ENCODE measurements around the gene HSPB9.

The HSPB9 gene

DNA sequence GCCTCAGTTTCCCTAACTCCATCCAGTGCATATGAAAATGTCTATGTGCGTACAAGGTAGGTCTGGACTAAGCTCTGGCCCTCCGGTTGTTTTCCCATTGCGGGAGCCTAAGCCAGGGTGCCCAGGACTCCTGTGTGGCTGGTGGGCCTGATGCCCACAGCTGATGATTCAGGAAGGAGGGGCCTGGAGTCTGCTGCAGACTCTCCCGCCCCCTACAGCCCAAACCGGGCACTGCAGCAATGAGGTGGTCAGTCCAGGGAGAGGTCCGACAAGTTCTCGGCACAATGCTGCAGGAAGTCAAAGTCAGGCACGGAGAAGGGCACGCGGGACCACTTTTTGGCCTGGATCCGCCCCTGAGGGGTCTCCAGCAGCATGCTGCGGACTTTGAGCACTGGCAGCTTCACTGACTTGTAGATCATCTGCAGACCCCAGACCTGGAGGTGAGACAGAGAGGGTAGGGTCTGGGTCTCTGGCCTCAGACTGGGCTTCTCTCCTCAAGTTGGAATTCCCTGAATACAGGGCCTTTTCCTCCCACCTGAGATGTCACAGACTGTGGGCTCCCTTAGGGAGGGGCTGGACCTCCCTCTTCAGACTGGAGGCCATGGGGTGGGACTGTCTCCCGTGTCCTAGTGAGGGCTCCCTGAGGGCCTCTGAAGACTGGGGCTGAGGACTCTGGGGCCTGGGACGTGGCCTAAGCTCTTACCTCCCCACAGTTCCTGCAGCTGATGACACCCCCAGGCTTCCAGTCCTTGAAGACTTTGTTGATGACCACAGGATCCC is 20.9 kb upstream of the HSPB9 start:
- DNase-seq: peak; percentile 79 to 91 (median 84)

DNA sequence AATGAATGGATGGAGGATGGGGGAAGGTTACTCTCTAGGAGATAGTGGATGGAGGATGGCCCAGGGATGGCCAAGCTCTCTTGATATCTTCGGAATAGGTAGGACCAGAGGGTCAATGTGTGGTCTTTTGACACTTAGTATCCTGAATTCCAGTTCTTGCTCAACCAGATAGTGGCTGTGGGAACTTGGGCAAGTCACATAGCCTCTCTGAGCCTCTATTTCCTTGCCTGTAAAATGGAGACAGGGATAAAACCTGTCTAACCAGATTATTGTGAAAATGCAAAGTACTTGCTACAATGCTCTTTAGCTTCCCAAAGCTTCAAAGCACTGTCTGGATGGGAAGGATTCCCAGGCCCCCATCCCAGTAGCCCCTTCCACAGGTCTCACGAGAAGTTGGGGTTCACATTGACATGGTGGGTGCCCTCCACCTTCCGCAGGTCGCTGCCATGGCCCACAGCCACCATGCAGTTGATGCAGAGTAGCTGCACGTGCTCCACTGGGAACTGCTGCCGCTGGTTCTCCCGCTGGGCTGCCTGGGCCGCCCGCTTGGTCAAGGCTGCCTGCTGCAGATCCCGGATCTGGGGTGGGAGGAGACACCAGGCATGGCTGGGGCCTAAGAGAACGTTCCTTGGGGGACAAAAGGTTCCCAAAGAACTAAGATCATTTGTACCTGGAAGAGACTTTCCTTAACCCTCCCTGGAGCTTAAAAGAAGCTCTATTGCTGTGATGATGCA is 19.2 kb upstream of the HSPB9 start:
- no peak for DNase-seq

DNA sequence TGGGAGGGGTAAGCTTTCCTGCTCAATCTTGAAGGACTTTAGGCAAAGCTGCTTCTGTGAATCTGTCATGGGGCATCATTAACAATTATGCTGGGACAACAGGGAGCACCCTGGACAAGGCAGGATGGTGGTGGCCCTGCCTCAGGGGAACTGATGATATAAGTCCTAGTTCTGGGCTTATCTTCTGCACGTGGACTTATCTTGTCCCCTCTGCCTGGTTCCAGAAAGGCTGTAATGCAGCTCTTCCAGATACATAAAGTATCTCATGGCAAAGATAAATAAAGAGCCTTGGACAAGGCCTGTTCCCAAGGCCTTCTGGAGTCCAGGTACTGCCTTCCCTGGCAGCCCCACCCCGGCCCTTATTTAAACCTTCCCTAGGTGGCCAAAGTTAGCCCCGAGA is 18.3 kb upstream of the HSPB9 start:
- DNase-seq: no peak

DNA sequence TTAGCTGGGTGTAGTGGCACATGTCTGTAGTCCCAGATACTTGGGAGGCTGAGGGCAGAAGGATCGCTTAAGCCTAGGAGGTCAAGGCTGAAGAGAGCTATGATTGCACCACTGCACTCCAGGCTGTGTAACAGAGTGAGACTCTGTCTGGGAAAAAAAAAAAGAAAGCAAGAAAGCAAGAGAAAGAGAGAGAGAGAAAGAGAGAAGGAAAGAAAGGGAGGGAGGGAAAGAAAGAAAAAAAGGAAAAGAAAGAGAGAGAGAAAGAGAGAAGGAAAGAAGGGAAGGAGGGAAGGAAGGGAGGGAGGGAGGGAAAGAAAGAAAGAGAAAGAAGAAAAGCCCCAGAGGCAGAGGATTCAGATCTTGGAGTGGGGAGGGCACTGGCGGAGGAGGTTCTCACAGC is 16.6 kb upstream of the HSPB9 start:
- no peak for DNase-seq

DNA sequence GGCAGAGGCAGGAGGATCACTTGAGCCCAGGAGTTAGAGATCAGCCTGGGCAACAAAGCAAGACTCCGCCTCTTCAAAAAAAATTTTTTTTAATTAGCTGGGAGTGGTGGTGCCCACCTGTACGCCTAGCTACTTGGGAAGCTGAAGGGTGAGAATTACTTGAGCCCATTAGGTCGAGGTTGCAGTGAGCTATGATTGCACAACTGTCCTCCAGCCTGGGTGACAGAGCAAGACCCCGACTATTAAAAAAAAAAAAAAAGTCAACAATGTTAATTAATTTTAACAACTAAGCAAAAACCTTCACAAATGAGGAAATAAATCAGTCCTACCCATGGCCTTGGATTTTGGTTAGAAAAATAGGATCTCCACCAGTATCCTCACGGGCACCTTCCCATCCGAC is 15.5 kb upstream of the HSPB9 start:
- DNase-seq: no peak

DNA sequence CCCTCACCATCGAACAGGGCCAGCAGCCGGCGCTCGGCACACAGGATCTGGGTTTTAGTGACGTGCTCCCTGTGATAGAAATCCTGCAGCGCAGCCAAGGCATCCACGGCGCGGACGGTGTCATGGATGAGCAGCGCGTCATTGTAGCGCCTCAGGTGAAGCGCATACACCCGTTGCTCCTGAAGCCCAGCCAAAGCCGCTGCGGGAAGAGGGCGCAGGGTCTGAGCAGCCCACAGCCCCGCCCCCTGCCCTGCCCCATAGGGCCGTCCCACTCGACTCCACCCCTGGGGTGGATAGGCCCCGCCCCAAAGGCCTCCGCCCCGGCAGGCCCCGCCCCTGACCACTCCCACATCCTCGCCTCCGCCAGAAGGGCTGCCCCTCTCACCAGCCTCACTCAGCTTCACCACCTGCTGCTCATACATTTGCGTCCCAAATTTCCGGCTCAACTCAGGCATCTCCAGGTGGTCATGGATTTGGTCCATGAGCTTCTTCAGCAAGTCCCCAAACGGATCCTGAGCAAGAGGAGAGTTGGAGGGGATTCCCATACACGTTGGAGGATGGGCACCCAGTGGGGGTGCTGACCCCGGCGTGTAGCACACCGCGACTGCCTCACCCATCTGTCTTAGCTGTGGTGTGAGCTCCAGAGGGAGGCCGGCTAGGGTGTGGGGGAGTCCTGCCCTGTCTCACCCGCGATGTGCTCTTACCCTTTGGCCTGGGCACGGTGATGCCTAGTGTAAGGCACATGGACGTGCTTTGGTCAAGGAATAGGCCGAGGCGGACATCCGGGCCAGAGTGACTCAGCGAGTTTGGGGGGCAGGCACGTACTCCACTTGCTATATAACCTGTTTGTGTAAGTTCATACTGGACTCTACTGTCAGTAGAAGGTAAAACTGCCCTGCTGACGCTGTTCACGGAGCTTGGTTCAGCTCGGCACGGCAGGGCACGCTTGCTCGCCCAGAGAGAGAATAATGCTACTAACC is 14.7 kb upstream of the HSPB9 start:
- peak; percentile 83 to 93 (median 87) for DNase-seq

DNA sequence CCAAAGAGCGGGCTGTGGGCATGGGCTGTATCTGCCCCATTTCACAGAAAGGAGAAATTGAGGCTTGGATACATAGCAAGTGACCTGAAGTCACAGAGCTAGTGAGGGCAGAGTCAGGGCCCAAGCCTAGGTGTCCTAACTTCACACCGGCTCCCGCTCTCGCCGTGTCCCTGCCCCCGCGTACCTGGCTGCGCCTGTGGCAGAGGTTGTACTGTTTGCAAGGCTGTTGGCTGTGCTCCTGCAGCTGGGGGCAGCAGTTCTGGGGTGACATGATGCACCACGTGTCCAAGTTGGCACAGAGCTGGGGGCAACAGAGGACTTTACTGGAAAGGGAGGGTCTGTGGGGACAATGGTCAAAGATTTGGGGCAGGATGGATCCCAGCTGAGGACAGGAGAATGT is 13.5 kb upstream of the HSPB9 start:
- no peak for DNase-seq

DNA sequence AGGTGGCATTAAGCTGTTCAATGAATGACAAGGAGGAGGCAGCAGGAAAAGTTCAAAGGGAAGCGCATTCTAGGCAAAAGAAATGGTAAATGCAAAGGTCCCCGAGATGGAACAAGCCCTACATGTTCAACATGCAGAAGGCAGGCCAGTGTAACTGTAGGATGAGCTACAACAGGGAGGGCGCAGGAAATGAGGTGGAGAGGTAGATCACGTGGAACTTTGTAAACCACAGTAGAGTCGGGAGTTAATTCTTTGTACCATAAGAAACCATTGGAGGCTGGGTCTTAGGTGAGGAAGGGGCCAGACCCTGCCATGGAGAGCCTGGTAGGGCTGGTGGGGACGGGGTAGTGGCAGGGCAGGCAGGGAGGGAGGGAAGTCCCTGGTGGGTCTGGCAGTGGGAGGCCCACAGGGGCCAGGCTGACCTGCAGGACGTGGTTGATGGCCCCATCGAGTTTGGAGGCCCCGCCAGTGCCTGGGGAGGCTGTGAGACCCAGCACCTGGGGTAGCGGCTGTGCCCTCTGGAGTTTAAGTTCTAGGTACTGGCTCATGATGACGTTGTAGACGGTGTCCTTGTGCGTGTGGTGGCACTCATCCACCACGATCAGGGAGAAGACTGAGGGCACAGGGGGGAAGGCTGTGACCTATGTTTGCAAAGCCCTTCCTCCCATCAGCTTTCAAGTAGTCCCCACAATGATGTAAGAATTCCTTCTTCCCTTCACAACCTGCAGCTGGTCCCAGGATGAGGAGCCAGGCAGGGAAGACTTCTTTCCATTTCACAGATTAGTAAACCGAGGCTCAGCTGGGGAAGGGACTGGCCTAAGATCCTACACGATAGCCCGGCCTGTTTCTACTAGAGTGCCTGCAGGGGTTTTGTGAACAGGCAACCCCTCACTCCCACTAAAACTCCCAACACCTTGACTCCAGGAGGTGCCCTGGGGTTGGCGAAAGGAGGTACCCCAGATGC is 12.0 kb upstream of the HSPB9 start:
- DNase-seq: no peak

DNA sequence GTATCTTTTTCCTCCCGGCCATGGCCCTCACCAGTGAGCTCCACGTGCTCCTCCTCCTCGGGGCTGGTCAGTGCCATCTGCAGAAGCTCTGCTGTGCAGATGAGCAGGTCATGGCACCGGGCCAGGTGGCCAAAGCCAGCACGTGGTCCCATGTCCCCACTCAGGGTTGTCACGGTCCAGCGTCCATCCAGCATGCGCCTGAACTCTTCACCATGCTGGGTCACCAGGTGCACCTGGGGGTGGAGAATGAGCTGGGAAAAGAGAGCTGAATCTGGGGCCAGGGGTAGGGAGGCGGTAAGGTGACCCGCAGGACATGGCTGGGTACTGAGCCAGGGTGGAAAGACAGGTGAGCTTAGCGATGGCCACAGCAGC is 11.4 kb upstream of the HSPB9 start:
- no peak for DNase-seq

DNA sequence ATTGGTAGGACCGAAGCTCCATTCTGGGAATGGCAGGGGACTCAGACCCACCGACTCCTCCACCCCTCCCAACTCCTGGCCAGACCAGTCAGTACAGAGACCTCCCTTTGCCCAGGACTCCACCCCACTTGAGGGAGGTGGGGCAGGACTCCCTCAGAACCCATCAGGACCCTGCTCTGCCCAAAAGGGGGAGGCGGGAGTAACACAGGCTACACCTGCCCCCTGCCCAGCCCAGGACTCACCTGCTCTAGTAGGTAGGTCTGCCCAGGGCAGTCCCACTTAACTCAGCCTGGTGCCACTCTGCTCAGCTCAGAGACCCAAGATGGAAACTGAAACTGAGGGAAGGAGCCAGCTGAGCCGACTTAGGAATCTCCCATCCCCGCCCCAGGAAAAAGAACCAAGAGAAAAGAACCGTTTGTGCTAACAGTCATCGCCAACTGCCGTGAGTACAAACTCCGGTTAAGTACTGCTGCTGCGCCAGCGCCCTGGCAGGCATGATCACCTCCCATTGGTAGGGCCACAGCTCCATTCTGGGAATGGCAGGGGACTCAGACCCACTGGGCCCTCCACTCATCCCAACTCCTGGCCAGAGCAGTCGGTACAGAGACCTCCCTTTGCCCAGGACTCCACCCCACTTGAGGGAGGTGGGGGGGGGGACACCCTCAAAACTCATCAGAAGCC is 10.6 kb upstream of the HSPB9 start:
- peak; percentile 23 to 55 (median 38) for DNase-seq

DNA sequence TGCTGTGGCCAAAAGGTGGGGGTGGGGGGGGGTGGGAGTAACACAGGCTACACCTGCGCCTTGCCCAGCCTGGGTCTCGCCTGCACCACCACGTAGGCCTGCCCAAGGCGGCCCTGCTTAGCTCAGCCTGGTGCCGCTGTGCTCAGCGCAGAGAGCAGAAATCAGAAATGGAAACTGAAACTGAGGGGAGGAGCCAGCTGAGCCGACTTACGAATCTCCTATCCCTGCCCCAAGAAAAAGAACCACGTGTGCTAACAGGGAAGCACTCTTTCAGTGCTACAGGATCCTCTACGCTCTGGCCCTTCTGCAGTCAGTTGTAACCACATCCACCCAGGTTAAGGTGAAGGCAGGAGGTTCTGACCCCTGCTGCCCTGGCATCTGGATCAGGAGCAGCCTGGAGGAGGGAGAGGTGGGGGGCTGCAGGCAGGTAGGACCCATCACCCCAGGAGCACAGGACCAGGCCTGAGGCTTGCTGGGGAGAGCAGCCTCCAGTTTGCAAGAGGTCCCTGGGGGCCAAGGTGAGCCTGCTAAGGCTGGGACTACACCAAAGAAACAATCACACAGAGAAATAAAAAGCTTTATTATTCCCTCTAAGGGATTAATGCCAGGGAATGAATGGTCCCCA is 9.9 kb upstream of the HSPB9 start, which contains the start of gene DHX58:
DHX58 (minus strand) TSS at position 163 of the 625 bp plus-strand sequence. CDS start 822 bp downstream, outside the sequence.
- peak; percentile 85 to 92 (median 90) for DNase-seq

DNA sequence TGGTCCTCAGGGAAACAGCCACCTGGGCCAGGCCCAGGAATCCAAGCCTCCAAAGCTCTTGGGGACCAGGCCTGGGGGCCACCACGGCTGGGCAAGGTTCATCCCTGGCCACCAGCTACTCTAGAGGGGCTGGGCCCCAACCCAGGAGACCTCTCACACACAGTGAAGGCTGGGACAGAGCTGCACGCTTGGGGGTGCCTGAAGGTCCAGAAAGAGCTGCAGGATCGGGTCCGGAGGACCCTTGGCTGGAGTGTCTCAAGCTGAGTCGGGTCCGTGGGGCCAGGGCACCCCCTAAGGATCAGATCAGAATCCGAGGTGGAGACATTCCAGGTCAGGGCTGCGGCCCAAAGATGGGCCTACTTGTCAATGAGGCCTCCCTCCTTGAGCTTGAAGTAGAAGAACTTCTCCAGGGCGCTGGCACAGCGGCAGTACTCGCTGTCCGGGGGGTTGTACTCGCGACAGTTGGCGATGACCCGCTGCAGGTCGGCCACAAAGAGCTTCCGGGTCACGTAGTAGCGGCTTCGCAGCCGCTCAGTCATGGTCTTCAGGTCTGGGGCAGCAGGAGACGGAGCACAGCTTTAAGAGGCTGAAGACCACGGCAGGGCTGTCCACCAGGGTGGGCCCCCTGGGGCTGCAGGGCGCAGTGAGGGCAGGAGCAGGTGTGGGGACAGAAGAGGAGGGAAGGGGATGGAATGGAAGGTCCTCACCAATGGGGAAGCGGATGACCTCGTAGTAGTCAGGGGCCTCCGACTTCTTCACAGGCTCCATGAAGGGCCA is 9.1 kb upstream of the HSPB9 start:
- no peak for DNase-seq

DNA sequence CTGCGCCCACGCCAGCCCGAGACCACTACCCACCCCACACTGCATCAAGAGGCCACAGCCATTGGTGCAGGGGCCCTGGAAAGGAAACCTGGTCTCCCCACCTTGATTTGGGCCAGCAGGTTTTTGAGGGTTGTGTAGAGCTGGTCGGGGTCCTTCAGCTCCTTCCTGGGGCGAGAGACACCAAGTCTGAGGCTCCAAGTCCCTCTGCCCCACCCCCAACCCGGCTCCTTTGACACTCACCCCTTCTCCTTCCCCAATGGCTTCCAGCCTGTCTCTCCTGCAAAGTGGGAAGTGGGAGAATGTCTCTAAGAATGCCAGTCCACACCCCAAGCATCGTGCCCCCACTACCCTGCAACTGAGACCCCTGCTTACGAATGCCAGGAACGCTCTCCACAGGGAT is 8.5 kb upstream of the HSPB9 start:
- DNase-seq: no peak

DNA sequence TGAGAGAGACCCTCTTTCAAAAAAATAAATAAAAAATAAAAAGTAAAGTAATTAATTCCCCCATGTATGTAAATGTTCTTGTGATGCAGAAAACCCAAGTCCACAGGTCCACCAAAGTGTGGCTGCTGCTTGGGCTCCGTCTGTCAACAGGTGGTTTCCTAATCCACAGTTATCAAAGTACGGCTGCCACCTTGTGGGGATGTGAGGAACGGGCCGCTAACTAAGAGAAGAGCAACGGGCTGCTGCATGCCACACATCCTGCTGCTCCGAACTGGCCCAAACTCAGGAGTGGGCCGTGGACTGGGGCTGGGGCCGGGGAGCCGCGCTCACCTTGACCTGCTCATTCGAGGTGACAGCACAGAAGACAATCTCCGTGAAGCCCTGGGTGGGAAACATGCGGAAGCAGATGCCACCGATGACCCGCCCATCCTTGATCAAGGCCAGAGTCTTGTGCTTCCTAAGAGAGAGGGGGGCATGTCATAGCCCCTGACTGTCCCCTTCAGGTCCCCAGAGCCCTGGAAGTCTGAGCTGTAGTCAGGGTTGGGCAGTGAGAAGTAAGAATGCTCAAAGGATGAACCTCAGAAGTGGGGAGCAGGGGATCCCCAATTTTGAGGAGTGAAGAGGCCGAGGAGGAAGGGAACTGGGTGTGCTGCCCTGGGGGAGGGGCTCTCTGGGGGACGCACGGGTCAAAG is 5.8 kb upstream of the HSPB9 start:
- DNase-seq: peak; percentile 85 to 90 (median 88)

DNA sequence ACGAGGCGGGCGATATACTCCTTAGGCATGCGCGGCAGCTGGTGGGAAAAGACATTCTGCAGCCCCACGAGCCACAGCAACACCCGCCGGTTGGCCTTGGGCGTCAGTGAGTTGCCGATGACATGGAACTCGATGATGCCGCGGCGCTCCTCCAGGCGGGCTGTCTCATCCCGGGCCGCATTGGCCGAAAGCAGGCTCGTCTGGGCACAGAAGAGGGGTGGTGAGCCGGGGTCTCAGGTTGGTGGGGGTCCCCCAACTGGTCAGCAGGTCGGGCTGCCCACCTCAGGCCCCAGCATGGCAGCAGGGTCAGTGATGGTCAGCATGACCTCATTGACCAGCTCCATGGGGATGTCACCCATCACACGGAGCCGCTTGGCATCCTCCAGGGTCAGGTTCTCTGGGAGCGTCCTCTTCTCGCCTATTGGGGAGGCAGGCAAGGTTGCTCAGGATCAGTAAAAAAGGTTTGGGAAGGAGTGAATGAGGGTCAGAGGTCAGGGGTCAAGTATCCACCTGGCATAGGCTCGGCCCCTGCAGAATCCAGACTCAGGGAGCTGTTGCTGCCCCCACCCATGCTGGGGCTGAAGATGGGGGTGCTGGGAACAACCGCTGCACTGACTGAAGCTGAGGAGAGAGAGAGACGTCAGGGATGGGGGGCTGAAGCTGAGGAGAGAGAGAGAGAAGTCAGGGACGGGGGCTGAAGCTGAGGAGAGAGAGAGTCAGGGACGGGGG is 5.0 kb upstream of the HSPB9 start:
- DNase-seq: no peak

DNA sequence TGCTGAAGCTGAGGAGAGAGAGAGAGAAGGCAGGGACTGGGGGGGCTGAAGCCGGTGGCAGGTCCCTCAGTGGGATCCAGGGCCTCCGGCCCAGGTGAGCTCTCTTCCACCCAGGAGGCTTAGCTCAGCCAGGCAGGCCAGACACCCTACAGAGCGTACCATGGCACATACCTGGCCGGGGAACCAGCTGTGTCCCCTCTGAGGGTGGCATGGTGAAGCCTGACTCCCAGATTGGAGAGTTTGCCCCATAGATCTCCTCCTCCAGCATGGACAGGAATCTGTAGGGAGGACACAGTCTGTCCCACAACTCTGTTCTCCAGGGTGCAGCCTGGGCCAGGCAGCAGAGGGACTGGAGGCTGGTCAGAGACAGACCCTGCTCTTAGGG is 4.5 kb upstream of the HSPB9 start:
- no peak for DNase-seq

DNA sequence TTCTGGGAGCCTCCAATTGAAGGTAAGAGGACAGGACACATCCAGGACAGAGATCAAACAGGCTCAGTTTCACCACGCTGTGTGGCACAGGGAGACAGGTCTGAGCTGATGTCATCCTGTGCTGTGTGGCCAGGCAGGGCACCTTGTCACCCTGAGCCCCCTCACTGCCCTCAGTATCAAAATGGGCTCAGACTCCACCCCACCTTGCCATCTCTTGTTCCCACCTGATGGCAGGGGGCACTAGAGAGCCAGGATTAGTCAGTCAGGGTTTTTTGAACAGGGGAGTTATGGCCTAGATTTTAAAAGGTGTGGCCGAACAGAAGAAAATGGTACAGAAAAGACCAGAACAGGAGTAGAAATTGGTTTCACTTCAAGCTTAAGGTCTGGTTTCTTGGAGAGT is 4.1 kb upstream of the HSPB9 start:
- peak; percentile 18 to 58 (median 40) for DNase-seq

DNA sequence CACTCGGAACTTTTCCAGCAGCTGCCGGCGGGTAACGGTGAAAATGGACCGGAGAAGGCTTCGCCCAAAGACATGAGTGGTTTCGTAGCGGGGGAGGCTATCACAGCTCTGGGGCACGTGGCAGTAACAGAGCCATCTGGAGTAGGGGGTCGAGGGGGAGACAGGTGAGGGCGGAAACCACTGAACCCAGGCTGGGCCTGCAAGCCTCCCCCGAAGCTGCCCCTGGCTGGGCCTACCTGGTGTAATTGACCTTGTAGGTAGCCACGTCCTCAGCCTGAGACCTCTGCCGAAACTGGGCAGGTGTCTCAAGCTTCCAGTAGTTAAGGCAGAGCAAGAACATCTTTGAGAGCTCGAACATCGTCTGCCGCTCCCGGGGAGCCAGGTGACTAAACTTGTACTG is 3.3 kb upstream of the HSPB9 start:
- DNase-seq: no peak

All from suppressor macrophage (primary cell).